Hematopoietic multipotent progenitor cell treated with erythropoietin and hydrocortisone succinate and interleukin-3 and kit ligand, for 8 days (in vitro differentiated cells): ENCODE measurements around the gene PBX1.
"Not testable (repeated sequence)": the region's sequence is repeated elsewhere in the genome, so short reads cannot be mapped to it uniquely, and the experiment has no call there.

Source experiments
- DNase-seq: peaks from one replicate; pipeline ENCODE4 v3.0.0-alpha.2; 2015

PBX1 gene

DNA sequence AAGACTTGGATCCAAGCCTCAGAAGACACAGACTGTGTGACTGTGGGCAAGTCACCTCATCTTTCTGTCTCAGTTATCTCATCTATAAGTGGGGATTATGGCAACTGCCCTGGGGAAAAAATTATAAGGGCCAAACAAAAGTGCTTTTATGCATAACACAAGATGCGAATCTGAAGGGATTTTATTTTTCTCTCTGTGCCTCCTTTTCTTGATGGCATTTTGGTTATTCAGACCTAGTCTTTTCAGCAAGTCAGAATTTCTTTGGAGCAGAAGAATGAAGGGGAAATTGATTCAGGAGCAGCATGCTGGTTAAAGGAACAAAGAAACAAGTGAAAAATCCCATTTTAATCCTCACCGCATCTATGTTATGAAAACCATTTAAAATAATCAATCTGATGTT is 86.9 kb downstream of the PBX1 start:
- no peak for DNase-seq

DNA sequence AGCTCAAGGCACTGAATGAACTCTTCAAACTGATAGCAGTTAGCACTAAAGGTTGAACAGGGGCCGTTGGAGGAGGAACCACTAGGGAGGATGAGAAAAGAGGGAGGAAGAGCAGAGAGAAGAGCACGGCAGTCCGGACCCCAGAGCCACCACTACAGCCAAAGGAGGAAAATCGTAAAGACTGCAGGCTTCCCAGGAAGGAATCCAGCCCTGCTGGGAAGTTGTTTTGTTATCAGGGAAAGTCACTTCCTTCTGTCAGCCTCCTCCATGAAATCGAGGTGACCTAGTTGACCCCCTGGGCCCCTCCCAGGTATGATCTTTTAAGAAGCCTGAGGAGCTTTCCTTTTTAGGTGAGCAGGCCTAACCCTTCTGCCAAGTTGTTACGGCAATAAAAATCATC is 88.2 kb downstream of the PBX1 start:
- DNase-seq = no peak

DNA sequence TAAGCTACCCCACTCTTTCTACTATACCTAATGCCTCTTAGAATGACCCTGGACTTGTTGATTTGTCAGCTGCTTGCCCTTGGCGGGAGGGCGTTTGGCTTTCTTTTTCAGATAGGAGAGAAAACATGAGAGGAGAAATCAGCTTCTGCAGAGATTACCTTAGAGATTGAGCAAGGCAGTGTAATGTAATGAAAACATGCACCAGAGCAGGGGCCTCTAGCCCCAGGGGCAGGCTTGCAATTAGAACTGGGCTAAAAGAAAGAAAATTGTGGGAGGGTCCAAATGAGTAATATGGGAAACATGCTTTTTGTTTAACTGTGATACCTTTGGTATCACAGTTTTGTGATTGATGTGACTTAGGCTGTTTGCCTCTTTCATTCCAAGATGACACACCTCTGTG is 89.7 kb downstream of the PBX1 start:
- DNase-seq = no peak

DNA sequence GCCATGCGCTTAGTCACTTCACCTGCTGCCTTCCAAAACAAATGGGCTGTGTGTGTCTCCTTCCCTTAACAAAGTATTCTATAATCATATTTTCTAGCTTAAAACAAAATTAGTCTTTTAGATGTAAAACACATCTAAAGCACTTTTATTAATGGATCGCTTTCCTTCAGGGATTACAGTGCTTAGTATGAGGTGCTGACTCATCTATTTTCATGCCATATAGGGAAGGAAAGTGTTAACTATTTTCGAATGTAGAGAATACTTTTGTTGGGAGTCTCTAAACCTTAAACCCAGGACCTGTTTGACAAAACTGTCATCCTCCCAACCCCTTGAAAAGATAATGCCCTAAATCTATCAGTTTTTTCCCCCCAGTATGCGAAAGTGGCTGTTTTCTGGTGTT is 90.2 kb downstream of the PBX1 start:
- no peak for DNase-seq

DNA sequence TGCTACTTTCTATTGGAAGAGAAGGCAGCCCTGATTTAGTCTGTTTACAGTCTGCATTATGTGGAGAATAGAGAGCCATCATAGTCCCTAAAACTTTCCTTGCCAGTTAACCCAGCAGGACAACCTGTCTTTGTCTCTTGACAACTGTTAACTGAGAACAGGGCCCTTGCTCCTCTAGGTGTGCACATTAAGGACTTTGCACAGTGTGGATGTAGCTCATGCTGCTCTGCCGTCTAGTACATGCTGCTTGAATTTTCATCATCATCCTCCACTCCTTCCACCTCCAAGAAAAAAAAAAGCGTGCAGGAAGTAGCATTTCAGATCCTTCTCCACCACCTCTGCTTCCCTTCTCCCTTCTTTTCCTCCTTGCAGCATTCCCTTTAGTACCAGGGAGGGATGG is 91.5 kb downstream of the PBX1 start:
- DNase-seq = no peak

DNA sequence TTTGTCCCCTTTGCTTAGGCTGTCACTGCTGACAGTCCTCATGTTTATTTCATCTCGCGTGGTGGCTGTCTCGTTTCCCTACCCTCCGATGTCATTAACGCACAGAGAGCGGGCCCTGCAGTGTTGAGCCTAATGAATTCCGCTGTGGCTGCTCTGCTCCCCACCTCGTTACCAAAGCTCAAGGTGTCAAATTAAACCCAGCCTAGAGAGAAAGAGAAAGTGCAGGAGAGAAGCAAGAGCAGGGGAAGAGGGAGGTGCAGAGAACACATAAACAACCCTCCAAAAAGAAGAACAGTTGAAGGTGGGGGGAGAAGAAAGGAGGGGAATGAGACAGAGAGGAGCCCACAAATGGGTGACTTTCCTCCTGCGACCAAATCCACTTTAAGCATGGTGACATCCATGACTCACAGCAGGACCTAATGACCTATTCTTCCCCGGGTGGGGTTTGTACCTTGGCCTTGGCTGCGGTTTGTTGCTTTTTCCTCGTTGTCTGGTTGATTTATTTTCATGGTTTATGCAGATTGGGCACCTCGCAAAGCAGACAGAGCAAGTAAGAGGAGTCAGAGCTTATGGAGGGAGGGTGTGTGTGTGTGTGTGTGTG is 92.5 kb downstream of the PBX1 start:
- peak; percentile 2 for DNase-seq

DNA sequence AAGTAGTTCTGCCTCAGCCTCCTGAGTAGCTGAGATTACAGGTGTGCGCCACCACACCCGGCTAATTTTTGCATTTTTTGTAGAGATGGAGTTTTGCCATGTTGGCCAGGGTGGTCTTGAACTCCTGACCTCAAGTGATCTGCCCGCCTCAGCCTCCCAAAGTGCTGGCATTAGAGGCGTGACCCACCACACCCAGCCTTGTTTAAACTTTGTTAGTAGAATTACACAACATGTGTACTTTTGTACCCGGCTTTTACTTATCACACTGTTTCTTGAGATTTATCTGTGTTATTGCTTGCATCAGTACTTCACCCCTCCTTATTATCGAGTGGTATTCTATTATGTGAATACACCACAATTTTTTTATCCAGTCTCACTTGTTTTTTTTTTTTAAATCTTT is 94.0 kb downstream of the PBX1 start:
- not testable (repeated sequence) for DNase-seq

DNA sequence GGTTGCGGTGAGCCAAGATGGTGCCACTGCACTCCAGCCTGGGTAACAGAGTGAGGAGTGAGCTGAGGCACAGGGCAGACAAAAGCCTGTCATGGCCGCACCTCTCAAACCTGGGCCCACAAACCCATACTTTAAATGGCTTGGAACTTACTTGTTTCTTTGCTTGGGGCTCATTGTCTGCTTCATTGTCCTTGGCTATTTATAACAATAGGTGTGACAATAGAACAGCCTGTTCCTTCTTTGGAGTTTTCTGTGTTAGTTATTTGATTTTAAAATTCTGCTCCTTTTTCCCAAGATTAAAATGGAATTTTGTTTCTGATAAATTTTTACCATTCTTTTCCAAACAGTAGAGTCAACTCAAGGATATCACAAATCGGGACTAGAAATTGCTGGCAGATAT is 94.7 kb downstream of the PBX1 start:
- no peak for DNase-seq

DNA sequence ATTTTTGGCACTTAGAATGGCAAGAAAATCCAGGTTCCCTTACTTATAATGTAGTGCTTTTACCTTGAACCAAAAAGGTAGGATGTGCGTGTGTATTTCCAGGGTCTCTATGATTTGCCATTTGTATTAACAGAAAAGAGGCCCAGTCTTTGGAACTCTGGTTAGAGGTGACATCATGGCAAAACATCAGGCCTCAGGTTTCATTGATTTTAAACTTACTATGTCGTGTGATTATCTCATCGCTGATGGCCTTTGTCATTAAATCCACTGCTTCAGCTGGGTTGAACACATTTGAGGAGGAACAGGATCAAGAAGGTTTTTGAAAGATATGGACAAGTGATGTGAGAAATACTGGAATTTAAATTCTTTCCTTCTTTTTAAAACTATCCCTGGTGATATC is 95.2 kb downstream of the PBX1 start:
- DNase-seq = no peak

DNA sequence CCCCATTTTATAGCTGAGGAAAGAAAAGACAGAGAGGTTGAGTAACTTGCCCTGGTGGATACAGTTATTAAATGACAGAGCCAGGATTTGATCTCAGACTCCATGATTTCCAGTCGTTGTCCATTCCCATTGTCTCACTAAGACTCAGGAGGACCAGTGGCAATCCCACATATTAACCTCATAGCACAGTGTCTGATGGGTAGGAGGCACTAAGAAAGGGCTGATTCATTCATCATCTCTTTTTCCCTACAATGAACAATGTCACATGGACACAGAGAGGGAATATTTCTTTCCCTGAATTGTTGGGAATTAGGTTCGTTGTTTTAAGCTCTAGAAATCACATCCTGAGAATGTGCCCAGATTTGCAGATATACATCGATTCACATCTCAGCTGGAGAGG is 99.9 kb downstream of the PBX1 start:
- DNase-seq = no peak

DNA sequence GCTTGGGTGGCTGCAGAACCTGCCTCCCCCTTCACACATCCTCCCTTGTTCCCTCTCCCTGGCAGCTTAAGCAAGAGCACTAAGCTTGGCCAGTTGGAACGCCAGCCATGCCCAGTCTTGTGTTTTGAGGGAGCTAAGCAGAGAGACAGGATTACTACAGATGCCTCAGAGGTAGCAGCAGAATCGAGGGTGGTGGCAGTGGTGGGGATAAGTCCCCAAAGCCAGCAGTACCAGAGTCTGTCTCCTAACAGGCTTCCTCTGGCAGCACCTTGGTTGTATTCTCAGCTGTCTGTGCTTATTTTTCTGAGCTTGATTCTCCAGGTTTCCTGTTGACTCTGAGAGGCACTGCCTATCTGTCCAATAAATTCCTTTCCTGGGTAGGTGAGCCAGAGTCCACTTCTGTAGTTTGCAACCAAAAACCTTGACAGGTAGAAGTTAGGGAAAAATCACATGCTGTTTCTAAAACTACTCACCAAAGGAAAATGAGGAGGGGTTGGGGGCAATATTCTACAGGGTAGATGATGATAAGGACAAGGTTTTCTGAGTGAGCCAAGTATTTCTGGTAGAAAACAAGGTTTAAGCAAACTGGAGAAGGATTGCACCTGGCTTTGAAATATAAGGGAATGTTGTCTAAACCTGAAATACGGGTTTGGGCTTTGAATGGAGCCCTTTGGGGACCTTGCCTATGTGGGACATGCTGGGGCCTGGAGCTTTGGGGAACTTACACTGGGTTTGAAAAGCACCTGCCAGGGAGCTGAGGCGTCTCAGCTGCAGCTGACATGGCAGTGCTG is 100.8 kb downstream of the PBX1 start:
- DNase-seq = no peak

DNA sequence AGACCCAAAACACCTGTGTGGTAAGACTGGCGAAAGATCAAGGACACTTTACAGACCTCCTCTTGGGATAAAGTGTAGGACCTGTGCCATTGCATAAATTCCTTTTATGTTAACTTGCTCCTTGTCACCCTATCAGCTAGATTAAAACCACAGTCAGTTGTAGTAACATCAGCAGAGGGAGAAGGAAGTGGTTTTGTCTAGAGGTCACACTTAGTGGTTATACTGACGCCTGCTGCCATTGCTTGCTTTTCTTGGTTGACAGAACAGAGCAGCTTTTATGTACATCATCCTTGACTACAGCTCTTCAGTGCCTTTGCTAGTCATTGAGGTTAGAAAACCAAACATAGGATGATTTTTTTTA is 101.4 kb downstream of the PBX1 start:
- peak; percentile 52 for DNase-seq

DNA sequence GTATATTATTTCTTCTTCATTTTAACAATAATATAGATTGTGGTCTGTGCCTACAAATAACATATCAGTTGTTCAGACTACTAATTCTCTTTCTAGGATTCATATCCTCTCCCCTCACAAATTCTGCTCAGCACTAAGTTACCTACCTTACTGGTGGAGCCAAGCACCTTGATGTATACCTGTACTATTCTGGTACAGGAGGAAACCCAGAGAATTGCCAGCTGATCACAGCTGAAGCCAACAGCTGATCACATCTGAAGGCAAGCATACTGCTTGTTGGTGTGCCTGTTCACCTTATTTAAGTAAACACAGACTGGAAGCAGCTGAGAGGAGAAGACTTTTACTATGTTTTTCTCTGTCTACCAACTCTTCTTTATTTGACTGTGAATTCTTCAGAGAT is 101.8 kb downstream of the PBX1 start:
- DNase-seq = no peak

DNA sequence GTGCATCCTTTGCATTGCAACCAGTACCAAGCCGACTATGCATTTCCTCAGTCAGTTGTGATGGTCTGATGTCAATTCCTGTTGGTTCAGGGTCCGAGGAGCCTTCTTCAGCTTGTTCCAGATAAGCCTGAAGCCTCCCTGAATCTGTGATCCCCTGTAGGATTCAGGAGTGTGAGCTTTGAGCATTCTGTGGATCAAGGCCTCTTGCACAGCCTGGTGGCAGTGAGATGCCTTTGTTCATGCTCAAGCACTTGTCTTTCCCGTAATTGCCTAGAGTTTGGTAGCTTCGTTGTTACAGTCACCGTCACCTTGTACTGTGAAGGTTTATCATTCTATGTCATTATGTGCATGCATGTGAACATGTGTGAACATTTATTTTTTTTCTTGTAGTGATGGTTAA is 103.5 kb downstream of the PBX1 start:
- DNase-seq = no peak

DNA sequence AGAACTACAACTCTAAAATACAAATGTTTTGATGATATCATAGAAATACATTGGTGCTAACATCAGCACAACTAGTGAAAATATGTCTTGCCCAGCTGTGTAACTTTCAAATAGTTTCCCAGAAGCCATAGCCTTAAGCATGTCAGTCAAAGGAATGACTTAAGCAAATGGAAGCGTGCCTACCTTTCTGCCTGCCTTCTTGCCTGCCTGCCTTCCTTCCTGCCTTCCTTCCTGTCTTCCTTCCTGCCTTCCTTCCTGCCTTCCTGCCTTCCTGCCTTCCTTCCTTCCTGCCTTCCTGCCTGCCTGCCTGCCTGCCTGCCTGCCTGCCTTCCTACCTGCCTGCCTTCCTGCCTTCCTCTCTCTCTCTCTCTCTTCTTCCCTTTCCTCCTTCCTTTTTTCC is 104.0 kb downstream of the PBX1 start:
- DNase-seq = no peak

DNA sequence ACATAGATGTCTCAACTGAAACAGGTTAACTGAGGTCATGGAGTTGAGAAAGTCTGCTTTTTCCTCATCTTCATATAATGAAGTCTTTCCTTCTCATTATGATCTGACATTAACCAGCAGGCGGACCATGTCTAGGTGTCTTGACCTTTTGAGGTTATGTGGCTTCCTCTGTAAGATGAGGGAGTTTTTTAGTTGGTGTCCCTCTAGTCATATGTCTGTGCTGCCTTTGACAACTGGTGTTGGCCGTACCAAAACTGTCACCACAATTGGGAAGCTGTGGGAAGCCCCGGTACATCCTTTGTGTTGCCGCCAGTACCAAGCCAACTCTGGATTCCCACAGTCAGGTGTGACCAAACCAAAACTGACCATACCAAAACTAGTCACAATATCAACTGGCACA is 105.1 kb downstream of the PBX1 start:
- DNase-seq = no peak

DNA sequence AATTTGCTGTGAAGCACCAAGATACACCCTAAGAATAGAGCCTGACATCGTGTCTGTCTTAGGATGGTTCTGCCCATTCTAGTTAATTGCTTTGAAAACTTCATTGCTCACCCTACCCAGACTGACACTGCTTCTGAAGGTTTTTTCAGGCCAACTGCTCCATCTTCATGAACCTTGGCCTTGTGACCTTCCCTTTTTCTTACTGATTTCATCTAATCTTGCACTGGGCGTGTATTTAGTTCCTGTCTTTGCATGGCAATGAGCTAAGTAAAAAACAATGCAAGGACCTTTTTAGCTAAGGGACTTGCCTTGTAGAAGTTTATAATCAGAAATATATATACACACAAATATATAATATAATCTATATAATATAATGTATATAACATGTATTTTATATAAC is 108.0 kb downstream of the PBX1 start:
- no peak for DNase-seq

DNA sequence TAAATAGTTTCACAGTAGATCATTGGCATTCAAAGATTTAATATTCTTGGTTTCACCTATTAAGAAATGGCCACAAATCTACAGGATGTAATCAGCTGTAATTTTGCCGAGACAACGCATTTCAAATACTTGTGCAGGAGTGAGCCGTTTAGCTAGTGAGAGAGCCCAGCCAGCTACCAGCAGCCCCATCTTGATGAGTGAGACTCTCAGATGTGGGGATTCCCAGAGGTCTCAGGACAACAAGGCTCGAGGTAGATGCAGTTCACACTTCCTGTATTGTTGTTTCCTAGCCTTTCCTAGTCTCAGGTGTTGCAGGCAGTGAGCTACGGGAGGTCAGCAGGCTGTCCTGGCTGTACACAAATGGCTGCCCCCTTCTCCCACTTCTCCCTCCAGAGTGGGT is 108.6 kb downstream of the PBX1 start:
- no peak for DNase-seq

DNA sequence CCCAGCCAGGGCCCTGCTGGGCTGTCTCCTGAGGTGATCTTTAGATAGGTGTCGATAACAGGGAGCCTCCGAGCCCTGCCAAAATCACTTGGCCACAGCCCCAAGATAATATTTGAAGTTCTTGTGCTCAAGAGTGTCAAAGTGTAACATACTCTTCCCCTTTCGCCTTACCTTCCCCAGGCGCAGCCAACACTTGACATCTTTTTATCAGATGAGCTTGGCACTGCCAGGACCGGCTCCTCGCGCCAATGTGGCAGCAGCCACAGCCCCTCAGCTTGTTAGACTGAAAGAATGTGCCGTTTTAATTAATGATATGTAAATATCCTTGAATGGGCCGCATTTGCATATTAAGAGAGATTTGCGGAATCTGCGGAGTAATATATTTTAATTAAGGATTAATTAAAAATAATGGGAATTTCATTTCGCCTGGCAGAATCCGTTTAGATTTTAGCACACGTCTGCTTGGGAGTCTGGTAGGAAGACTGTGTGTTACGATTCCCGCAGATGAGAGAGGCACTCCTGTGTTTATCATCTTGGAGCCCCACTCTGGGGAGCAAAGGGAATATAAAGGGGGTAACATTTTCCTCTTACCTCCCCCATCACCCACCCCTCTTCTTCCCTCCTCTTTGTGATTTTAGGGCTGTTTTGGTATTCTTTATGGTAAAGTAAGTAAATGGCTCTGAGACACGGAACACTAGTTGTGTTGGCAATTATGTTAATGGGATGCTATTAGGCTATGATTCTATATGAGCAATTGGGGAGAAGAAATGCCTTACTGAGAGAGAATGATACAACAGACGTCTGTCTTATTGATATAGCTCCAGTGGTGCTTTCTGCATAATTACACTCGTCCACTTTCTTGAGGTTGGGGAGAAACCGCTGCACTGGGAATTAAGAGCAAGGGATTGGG is 109.8 kb downstream of the PBX1 start:
- DNase-seq = no peak

DNA sequence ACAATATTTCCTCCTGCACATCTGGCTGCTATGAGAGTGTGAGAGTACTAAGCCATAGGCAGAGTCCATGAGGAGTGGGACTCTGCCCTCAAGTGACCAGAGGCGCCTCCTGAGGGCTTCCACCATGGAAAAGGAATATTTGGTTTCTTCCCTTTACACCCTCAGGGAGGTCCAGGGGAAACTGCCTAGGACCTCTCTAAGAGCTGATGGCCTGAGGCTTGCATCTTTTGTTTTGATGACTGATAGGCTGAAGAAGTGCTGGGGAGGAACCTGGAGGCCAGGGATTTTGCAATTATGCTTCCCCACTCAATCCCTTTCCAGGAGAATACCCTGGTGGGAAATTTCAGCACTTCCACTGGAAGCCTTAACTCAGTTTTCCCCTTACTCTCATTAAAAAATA is 111.0 kb downstream of the PBX1 start:
- no peak for DNase-seq

DNA sequence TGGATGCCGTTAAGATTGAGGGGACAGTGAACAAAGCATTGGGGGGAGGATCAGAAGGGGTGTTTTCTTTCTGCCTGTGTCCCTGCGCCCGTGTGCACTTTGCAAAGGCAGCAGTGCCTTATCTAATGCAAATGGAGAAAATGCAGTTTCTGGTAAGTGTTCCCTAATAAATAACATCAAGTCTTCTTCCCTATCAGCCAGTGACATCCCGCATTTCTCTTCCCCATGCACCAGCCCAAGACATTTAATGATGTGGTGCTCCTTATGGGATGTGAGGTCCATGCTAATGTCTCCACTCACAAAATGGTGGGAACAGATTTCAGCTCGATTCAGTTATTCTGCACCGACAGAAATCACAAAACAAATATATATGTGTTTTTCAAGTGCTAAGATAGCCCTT is 111.8 kb downstream of the PBX1 start:
- DNase-seq = no peak

DNA sequence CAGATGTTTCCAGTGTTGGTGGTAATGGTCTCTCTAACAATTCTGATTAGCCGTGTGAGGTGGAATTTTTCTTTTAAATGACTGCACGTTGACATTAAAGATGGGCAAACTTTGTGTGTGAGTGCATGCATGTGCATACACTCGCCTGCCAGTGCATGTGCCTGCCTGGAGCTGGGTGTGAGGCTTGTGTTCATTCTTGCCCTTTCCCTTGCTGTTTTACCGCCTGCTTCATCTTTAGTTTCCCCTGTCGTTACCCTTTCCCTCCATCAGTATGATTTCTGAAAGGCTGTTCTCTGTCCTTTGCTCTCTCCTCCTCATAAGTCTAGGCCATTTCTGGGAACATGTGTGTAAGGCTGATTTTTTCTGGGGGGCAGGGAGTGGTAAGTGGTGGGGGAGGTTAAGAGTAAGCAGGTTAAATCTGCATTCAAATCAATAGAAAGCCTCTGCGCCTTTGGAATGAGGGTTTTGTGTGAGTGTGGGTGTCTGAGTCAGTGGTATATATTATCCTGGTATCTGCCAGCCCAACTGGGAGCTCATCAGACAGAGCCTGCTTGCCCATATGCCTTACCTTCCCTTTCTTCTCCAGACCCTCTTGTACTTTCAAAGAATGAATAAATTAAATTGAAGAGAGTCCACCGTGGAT is 112.5 kb downstream of the PBX1 start:
- DNase-seq = no peak

DNA sequence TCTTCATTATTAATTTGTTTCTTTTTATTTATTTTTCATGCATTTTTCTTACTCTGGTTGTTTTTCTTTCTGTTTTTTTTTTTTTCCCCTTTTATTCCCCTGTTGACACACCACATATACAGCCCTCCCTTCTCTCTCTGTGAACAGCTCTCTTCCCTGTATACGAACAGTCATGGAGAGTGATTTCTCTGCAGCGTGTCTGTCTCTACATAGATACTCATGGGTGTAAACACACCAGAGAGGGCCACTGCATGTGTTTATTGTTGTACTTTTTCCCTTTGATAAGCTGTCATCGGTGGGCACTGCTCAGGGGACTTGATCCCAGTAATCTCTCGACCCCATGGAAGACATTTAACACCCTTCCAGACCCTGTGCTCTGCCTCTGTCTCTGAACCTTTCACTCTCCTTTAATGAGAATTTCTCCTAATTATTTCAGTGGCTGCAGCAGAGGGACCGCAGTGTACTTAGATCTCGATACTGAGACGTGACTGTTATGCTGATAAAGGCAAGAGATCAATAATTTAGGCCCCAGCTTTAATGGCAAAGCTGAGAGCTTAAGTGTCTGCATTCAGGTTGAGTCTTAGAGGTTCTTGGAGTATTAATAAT is 113.1 kb downstream of the PBX1 start:
- DNase-seq = no peak
